GM06990 (cell line): ENCODE measurements around the gene GTPBP4.

Source experiments
- DNase-seq: peaks from one replicate; pipeline ENCODE4 v3.0.0-alpha.2; 2011; ENCODE audit not compliant: insufficient read length; ENCODE audit errors: extremely low read depth
- H3K27me3 ChIP-seq: replicated peaks from 2 replicates; pipeline ENCODE4 v1.6.0; 2011; ENCODE audit warnings: low read length; ENCODE audit not compliant: control insufficient read depth, insufficient read depth
- H3K36me3 ChIP-seq: 2 replicates; pipeline ENCODE4 v1.5.1; 2011; ENCODE audit warnings: low read length; ENCODE audit not compliant: control insufficient read depth, insufficient read depth
- H3K4me3 ChIP-seq: replicated peaks from 2 replicates; pipeline ENCODE4 v1.5.1; 2011; ENCODE audit warnings: low read depth, mild to moderate bottlenecking, control low read depth, low read length
- TF ChIP-seq, protein P1 (sequence below): IDR thresholded peaks from 2 replicates; pipeline ENCODE4 v1.5.1; 2011; ENCODE audit warnings: low read length, control low read depth, mild to moderate bottlenecking, inconsistent platforms; ENCODE audit not compliant: insufficient read depth, poor library complexity, severe bottlenecking

GTPBP4 gene

DNA sequence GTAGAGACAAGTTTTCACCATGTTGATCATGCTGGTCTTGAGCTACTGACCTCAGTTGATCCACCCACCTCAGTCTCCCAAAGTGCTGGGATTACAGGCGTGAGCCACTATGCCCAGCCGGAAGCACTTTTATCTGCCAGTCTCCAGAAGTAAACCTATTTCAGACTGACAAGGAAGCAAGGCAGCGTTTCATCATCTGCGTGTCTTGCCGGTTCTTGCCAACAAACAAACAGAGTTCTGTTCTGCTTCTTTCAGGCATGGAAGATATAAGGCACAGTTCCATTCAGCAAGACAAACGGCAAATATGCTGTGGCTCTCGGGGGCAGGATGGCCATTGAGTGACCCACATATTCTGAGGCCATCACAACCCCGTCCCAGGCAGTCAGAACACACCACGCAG lies 41.2 kb upstream of the GTPBP4 start:
- TF ChIP-seq, protein P1, sequence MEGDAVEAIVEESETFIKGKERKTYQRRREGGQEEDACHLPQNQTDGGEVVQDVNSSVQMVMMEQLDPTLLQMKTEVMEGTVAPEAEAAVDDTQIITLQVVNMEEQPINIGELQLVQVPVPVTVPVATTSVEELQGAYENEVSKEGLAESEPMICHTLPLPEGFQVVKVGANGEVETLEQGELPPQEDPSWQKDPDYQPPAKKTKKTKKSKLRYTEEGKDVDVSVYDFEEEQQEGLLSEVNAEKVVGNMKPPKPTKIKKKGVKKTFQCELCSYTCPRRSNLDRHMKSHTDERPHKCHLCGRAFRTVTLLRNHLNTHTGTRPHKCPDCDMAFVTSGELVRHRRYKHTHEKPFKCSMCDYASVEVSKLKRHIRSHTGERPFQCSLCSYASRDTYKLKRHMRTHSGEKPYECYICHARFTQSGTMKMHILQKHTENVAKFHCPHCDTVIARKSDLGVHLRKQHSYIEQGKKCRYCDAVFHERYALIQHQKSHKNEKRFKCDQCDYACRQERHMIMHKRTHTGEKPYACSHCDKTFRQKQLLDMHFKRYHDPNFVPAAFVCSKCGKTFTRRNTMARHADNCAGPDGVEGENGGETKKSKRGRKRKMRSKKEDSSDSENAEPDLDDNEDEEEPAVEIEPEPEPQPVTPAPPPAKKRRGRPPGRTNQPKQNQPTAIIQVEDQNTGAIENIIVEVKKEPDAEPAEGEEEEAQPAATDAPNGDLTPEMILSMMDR, result no peak
- no peak for DNase-seq
- Histone ChIP-seq H3K36me3 (no peaks in the 10 kb centered on the region), H3K27me3 (no peaks in the 10 kb centered on the region), H3K4me3 (no peak overlapping the region)

- H3K36me3 ChIP-seq, result no peaks in the 10 kb centered on the region
- H3K4me3 ChIP-seq, result no peak overlapping the region
- no peaks in the 10 kb centered on the region for H3K27me3 ChIP-seq
- no peak for DNase-seq
- TF ChIP-seq, protein P1, result no peak
These were observed 40.4 kb upstream of the GTPBP4 start for GRCh38 chr10:947881-948280.

- Histone ChIP-seq H3K27me3 (no peaks in the 10 kb centered on the region), H3K4me3 (no peak overlapping the region), H3K36me3 (no peaks in the 10 kb centered on the region)
- DNase-seq, result no peak
- TF ChIP-seq, protein P1, result no peak
These were observed 39.9 kb upstream of the GTPBP4 start for GRCh38 chr10:948347-948746.

- H3K36me3 ChIP-seq, result no peaks in the 10 kb centered on the region
- DNase-seq, result no peak
- H3K27me3 ChIP-seq, result no peaks in the 10 kb centered on the region
- no peak overlapping the region for H3K4me3 ChIP-seq
- TF ChIP-seq, protein P1, result no peak
These were observed 38.8 kb upstream of the GTPBP4 start for GRCh38 chr10:949446-949845.

GRCh38 chr10:953836-954235 lies 34.4 kb upstream of the GTPBP4 start:
- DNase-seq, result no peak
- no peaks in the 10 kb centered on the region for H3K36me3 ChIP-seq
- TF ChIP-seq, protein P1, result no peak
- H3K27me3 ChIP-seq, result no peaks in the 10 kb centered on the region
- no peak overlapping the region for H3K4me3 ChIP-seq

GRCh38 chr10:954396-954795 lies 33.8 kb upstream of the GTPBP4 start:
- H3K4me3 ChIP-seq, result no peak overlapping the region
- DNase-seq, result no peak
- TF ChIP-seq, protein P1, result no peak
- no peaks in the 10 kb centered on the region for H3K27me3 ChIP-seq
- no peaks in the 10 kb centered on the region for H3K36me3 ChIP-seq
